H1 (cell line): ENCODE results near the gene TSPEAR.

Source experiments
- CTCF ChIP-seq, 3 experiments: IDR thresholded peaks; 1 replicate in 2 of 3; 2 replicates in 1 of 3; pipeline versions ENCODE4 v1.5.1 to v1.6.1; 2011; ENCODE audit warnings: low read length in 3 of 3, mild to moderate bottlenecking in 3 of 3, inconsistent platforms in 2 of 3, low read depth in 1 of 3, moderate library complexity in 1 of 3; ENCODE audit not compliant: insufficient read depth in 1 of 3; ENCODE audit errors: control extremely low read depth in 1 of 3
- EGR1 ChIP-seq: IDR thresholded peaks from 2 replicates; pipeline ENCODE4 v1.6.1; 2011; ENCODE audit warnings: low read depth, low read length, borderline replicate concordance
- HDAC2 ChIP-seq, 2 experiments: fragments of 300-600 bp in 1 of 2; sonication (generic) in 1 of 2; IDR thresholded peaks; 2 replicates each; pipeline ENCODE4 v1.6.1; 2011 to 2012; ENCODE audit warnings: low read depth in 2 of 2, low read length in 2 of 2, mild to moderate bottlenecking in 2 of 2, moderate library complexity in 2 of 2, borderline replicate concordance in 1 of 2, inconsistent platforms in 1 of 2
- MAFK ChIP-seq: IDR thresholded peaks from 2 replicates; pipeline ENCODE4 v1.6.1; 2012; ENCODE audit warnings: low read depth, mild to moderate bottlenecking, improper control_type of control experiment, low read length
- POLR2A ChIP-seq, 2 experiments: IDR thresholded peaks; 1 replicate in 1 of 2; 2 replicates in 1 of 2; pipeline ENCODE4 v1.6.1; 2011; ENCODE audit warnings: low read depth in 2 of 2, low read length in 2 of 2, mild to moderate bottlenecking in 2 of 2; ENCODE audit errors: control extremely low read depth in 1 of 2
- POU5F1 ChIP-seq: IDR thresholded peaks from 2 replicates; pipeline ENCODE4 v1.6.1; 2011; ENCODE audit warnings: low read depth, mild to moderate bottlenecking, low read length, moderate library complexity
- SIN3A ChIP-seq, 2 experiments: IDR thresholded peaks in 1 of 2; conservative IDR thresholded peaks in 1 of 2; 2 replicates each; pipeline ENCODE4 v1.6.1; 2011 to 2012; ENCODE audit warnings: low read length in 2 of 2, improper control_type of control experiment in 1 of 2, low read depth in 1 of 2, mild to moderate bottlenecking in 1 of 2
- SIRT6 ChIP-seq: IDR thresholded peaks from one replicate; pipeline ENCODE4 v1.7.1; 2012; ENCODE audit warnings: low read length, inconsistent platforms
- TAF1 ChIP-seq: IDR thresholded peaks from 2 replicates; pipeline ENCODE4 v1.6.1; 2011; ENCODE audit warnings: mild to moderate bottlenecking, low read depth, low read length
- TCF12 ChIP-seq: IDR thresholded peaks from 2 replicates; pipeline ENCODE4 v1.6.1; 2011; ENCODE audit warnings: low read depth, mild to moderate bottlenecking, low read length
- YY1 ChIP-seq: IDR thresholded peaks from 2 replicates; pipeline ENCODE4 v1.6.1; 2011; ENCODE audit warnings: low read depth, mild to moderate bottlenecking, low read length

DNA sequence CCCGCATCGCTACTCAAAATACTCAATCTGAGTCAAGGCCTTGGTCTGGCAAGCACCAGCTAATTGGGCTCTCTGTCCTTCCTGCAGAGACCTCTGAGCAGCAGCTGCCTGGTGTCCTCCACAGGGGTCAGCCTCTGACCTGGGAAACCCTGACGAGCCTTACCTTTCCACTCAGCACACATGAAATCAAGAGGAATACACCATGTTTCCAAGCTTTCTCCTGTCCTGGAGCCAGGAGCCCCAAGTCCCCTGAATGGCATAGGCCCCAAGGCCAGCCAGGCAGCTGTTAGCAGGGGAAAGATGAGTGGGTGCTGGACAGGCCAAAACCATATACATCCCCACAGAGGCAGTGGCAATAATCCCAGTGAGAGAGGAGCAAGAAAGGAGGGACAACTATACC lies 27.2 kb upstream of the TSPEAR start:
- TF ChIP-seq TCF12, result no peak
- TF ChIP-seq EGR1, result no peak
- TF ChIP-seq SIRT6, result no peak
- no peak for TF ChIP-seq POLR2A (IDR thresholded peaks at IDR 0.05; ENCODE audit: control extremely low read depth in 1 of 2, low read depth in 2 of 2, low read length in 2 of 2)
- TF ChIP-seq CTCF (IDR thresholded peaks at IDR 0.05; ENCODE audit: control extremely low read depth in 1 of 3, insufficient read depth in 1 of 3, low read depth in 1 of 3, low read length in 3 of 3), result no peak
- no peak for TF ChIP-seq MAFK
- TF ChIP-seq TAF1, result no peak
- TF ChIP-seq POU5F1, result no peak
- no peak for TF ChIP-seq YY1
- no peak for TF ChIP-seq SIN3A (conservative IDR thresholded peaks at IDR 0.05 in 1 of 2, IDR thresholded peaks at IDR 0.05 in 1 of 2; ENCODE audit: low read depth in 1 of 2, low read length in 2 of 2)
- no peak for TF ChIP-seq HDAC2 (IDR thresholded peaks at IDR 0.05; ENCODE audit: borderline replicate concordance in 1 of 2, low read depth in 2 of 2, low read length in 2 of 2)
